ENCODE measurements around the gene GPR62.

DNA sequence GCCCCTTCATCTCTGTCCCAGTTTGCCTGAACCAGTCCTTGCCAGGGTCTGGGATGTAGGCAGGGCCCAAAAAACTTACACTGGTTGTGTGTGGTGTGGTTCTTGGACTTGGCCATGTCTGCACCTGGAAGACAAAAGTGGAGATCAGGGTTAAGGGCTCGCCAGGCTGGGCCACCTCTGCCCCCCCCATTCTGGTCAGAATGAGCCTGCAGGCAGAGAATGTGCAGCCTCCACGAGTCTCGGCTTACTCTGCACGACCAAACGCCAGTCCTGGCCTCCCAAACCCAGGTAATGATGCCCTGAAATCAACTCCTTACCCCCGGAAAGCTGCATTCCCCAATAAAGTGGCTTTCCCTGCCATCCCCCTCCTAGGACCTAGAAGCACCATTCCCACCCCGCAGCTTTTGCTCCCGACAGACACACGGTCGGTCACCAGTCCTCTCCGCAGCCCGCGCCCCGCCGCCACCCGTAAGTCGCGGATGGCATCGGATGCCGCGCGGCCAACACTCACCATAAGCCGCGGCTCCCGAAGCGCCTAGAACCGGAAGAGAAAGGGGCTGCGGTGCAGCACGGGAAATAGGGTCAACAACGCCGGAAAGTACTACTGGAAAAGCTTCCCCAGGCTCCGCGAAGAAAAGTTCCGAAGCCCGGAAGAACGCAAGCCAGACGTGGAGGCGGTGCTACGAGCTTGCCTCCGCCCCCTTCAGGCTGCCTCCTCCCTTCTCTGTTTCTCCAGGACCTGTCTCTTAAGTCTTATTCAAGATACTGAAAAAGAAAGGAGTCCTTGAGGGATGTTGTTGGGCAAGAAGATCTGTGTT lies 40.4 kb downstream of the GPR62 start, which contains the start of gene RPL29:
- peak; percentile 97 for TF ChIP-seq POLR2AphosphoS5 (IDR thresholded peaks at IDR 0.05; ENCODE audit: low read depth, low read length)
- TF ChIP-seq, protein P1, sequence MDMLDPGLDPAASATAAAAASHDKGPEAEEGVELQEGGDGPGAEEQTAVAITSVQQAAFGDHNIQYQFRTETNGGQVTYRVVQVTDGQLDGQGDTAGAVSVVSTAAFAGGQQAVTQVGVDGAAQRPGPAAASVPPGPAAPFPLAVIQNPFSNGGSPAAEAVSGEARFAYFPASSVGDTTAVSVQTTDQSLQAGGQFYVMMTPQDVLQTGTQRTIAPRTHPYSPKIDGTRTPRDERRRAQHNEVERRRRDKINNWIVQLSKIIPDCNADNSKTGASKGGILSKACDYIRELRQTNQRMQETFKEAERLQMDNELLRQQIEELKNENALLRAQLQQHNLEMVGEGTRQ (IDR thresholded peaks at IDR 0.05; ENCODE audit: borderline replicate concordance, low read depth, low read length), result no peak
